Ramos (cell line): ENCODE results near the gene CA6.
"Not testable (repeated sequence)": the region's sequence is repeated elsewhere in the genome, so short reads cannot be mapped to it uniquely, and the experiment has no call there.

Source experiments
- in situ Hi-C: fragments of 300-500 bp; cut with MboI; formaldehyde crosslinking; loops from one replicate; pipeline ENCODE4 v1.14.3; 2022; ENCODE audit warnings: low sequenced_read_pairs; ENCODE audit not compliant: unreplicated experiment

Gene CA6

GRCh38 chr1:8965121-8965820 is 19.6 kb downstream of the CA6 start:
- in situ Hi-C loops, result no loop called here

GRCh38 chr1:8966606-8967005 is 20.9 kb downstream of the CA6 start:
- in situ Hi-C loops, result no loop called here

GRCh38 chr1:8968902-8969301 is 23.2 kb downstream of the CA6 start:
- in situ Hi-C loops, result not testable (repeated sequence)

- in situ Hi-C loops, result no loop called here
Measured at GRCh38 chr1:8969937-8970336, 24.3 kb downstream of the CA6 start.

- in situ Hi-C loops, result no loop called here
Measured at GRCh38 chr1:8970870-8971337, 25.2 kb downstream of the CA6 start.

- in situ Hi-C loops, result no loop called here
Measured at GRCh38 chr1:8974551-8974950, 28.9 kb downstream of the CA6 start.

GRCh38 chr1:8976338-8976737 is 30.7 kb downstream of the CA6 start:
- in situ Hi-C loops, result no loop called here

- in situ Hi-C loops, result no loop called here
Measured at GRCh38 chr1:8976896-8977450, 31.3 kb downstream of the CA6 start.

- in situ Hi-C loops, result no loop called here
Measured at GRCh38 chr1:8980656-8981055, 35.0 kb downstream of the CA6 start.

- in situ Hi-C loops, result no loop called here
Measured at GRCh38 chr1:8981169-8981568, 35.5 kb downstream of the CA6 start.

GRCh38 chr1:8984203-8984602 is 38.5 kb downstream of the CA6 start:
- in situ Hi-C loops, result no loop called here

GRCh38 chr1:8984990-8985389 is 39.3 kb downstream of the CA6 start:
- in situ Hi-C loops, result no loop called here

GRCh38 chr1:8985915-8986813 is 40.5 kb downstream of the CA6 start:
- in situ Hi-C loops, result no loop called here

GRCh38 chr1:8986814-8987190 is 41.1 kb downstream of the CA6 start:
- in situ Hi-C loops, result no loop called here

GRCh38 chr1:8987881-8988617 is 42.4 kb downstream of the CA6 start:
- in situ Hi-C loops, result no loop called here

- in situ Hi-C loops, result no loop called here
Measured at GRCh38 chr1:8988618-8988967, 42.9 kb downstream of the CA6 start.

- in situ Hi-C loops, result no loop called here
Measured at GRCh38 chr1:8989061-8989460, 43.4 kb downstream of the CA6 start.

- in situ Hi-C loops, result loop anchor here (5.0 kb wide), 1 partner anchor 73 kb away; no protein-coding TSS in a partner anchor
Measured at GRCh38 chr1:8989821-8990220, 44.2 kb downstream of the CA6 start.

GRCh38 chr1:8992936-8993687 is 47.4 kb downstream of the CA6 start:
- in situ Hi-C loops, result loop anchor here (5.0 kb wide), 1 partner anchor 76 kb away; no protein-coding TSS in a partner anchor
